Measurements from ENCODE around the gene DENND6A. TPM values are rescaled to one million over a fixed set of nuclear protein-coding genes. Genes with fewer than 3 reads are reported as not detected.

The DENND6A gene
- total and polyA plus RNA-seq, 11 donors = 4.9 to 27.9 (median 14.3) TPM

GRCh38 chr3:57735405-57735804, 42.5 kb upstream of the DENND6A start:
- no peaks in the 10 kb centered on the region for H3K9me3 ChIP-seq
- no peak overlapping the region for H3K27ac ChIP-seq
- intact Hi-C loops (cut with DNase I) = no loop called here
- no peak overlapping the region for H3K4me3 ChIP-seq
- no peaks in the 10 kb centered on the region for H3K27me3 ChIP-seq
- 80 to 85% (median 82%) methylated on average over 2 of the region's 2 CpGs for WGBS, 4 donors
- H3K4me1 ChIP-seq = peaks cover 0 to 24% (median 9%) of the 10 kb centered on the region in 12 donors
- ATAC-seq (no peak), DNase-seq (no peak)
- no peaks in the 10 kb centered on the region for H3K36me3 ChIP-seq
- no peak for TF ChIP-seq POLR2A (IDR thresholded peaks at IDR 0.05)
- TF ChIP-seq, protein P1, sequence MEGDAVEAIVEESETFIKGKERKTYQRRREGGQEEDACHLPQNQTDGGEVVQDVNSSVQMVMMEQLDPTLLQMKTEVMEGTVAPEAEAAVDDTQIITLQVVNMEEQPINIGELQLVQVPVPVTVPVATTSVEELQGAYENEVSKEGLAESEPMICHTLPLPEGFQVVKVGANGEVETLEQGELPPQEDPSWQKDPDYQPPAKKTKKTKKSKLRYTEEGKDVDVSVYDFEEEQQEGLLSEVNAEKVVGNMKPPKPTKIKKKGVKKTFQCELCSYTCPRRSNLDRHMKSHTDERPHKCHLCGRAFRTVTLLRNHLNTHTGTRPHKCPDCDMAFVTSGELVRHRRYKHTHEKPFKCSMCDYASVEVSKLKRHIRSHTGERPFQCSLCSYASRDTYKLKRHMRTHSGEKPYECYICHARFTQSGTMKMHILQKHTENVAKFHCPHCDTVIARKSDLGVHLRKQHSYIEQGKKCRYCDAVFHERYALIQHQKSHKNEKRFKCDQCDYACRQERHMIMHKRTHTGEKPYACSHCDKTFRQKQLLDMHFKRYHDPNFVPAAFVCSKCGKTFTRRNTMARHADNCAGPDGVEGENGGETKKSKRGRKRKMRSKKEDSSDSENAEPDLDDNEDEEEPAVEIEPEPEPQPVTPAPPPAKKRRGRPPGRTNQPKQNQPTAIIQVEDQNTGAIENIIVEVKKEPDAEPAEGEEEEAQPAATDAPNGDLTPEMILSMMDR (IDR thresholded peaks at IDR 0.05) = no peak

- no peaks in the 10 kb centered on the region for H3K27me3 ChIP-seq
- peaks cover 0 to 20% (median 9%) of the 10 kb centered on the region in 12 donors for H3K4me1 ChIP-seq
These were observed 40.9 kb upstream of the DENND6A start for GRCh38 chr3:57733790-57734189.

DNA sequence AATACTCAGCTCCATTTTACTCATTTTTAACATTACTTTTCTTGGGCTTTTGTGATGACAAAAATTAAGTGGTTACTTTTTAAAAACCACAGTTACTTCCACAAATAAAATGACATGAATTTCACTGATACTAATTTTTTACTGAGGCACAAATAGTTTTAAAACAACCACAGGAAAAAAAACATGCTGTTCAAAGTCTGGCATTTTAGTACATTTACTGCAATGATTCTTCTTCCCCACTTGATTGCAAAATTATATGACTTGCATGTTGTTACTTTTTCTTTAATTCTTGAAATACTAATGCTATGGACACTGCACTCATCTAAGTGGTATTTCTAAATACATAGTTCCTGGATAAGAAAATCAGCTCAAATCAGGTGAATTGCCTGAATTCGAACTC, 38.4 kb upstream of the DENND6A start:
- Histone ChIP-seq H3K4me1 (no peaks in the 10 kb centered on the region), H3K4me3 (no peak overlapping the region), H3K36me3 (no peaks in the 10 kb centered on the region), H3K27ac (no peak overlapping the region), H3K27me3 (no peaks in the 10 kb centered on the region), H3K9me3 (no peaks in the 10 kb centered on the region)
- DNase-seq (no peak), ATAC-seq (no peak)
- intact Hi-C loops (cut with DNase I) = no loop called here
- 91 to 93% (median 93%) methylated on average over 1 of the region's 1 CpG for WGBS, 4 donors
- no peak for TF ChIP-seq POLR2A (IDR thresholded peaks at IDR 0.05)
- TF ChIP-seq, protein P1 (IDR thresholded peaks at IDR 0.05) = no peak

More at GRCh38 chr3:57733790-57734189, 40.9 kb upstream of the DENND6A start:
- intact Hi-C loops (cut with DNase I) = no loop called here
- WGBS, 4 donors = 83 to 87% (median 85%) methylated on average over 2 of the region's 2 CpGs
- H3K27ac ChIP-seq = no peak overlapping the region
- H3K9me3 ChIP-seq = no peaks in the 10 kb centered on the region
- TF ChIP-seq POLR2A (IDR thresholded peaks at IDR 0.05) = no peak
- TF ChIP-seq, protein P1 (IDR thresholded peaks at IDR 0.05) = no peak
- no peak for DNase-seq
- no peak for ATAC-seq
- no peaks in the 10 kb centered on the region for H3K36me3 ChIP-seq
- H3K4me3 ChIP-seq = no peak overlapping the region

DNA sequence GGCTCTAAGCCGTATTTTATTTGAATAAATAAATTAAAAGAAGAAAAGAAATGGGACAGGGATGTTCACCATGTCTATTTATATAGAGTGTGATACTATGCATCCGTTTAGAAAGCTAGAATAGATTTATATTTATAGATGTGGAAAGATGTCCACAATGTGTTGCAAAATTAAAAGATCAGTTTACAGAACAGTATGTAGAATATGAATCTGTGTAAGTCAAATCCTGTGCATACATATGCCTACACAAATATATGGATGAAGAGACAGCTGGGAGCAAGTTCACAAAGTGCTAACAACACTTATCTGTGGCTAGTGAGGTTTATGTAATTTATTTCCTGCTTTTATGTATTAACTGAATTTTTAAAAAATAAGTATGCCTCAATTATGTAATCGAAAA, 37.8 kb upstream of the DENND6A start:
- TF ChIP-seq, protein P1 (IDR thresholded peaks at IDR 0.05) = no peak
- intact Hi-C loops (cut with DNase I) = no loop called here
- ATAC-seq (no peak), DNase-seq (no peak)
- Histone ChIP-seq H3K4me3 (no peak overlapping the region), H3K27me3 (no peaks in the 10 kb centered on the region), H3K27ac (no peak overlapping the region), H3K36me3 (no peaks in the 10 kb centered on the region), H3K9me3 (no peaks in the 10 kb centered on the region), H3K4me1 (no peaks in the 10 kb centered on the region)
- 61 to 74% (median 67%) methylated on average over 3 of the region's 3 CpGs for WGBS, 4 donors

All from heart left ventricle (tissue), 16 donors.